GM19328 (cell line): ENCODE results near the gene KRTAP10-4.

ENCODE experiments used
- ATAC-seq: cut with Tn5 transposase; IDR thresholded peaks from one replicate; pipeline ENCODE4 v1.9.1; 2021; ENCODE audit warnings: mild to moderate bottlenecking, moderate library complexity; ENCODE audit not compliant: unreplicated experiment

The KRTAP10-4 gene

DNA sequence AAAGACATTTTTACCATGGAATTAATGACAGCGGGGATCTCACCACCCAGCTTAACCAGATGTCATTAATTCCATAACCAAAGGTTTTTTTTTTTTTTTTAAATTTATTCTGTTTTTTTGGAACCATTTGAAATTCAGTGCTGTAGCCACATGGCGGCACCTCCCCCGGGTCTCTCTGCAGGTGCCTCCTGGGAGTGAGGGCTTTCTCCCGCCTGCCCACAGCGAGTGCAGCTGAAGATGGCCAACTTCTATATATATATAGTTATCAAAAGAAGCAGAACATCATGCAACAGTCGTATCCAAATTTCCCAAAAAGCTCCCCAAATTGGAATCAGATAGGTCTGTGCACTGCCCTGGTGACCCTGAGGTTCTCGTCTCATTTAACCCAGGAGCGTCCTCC is 41.9 kb downstream of the KRTAP10-4 start:
- ATAC-seq, result no peak

- ATAC-seq, result no peak
These were observed 42.5 kb downstream of the KRTAP10-4 start for GRCh38 chr21:44615911-44616590.

DNA sequence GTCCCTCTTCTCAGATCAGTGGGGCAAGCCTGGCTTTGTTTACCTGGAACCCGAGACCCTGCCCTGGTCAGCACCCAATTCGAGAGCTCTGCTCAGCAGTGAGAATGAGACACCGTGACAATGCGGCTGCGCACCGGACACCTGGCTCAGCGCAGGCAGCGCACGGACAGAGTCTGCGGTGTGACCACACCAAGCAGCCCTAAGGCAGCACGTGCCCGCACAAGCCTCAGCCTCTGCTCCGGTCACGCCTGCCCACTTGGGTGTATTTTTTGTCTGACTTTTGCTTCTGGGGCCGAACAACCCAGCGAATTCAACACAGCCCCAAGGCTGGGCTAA is 43.0 kb downstream of the KRTAP10-4 start:
- no peak for ATAC-seq

GRCh38 chr21:44617071-44617501 is 43.6 kb downstream of the KRTAP10-4 start:
- ATAC-seq, result no peak

GRCh38 chr21:44618504-44618903 is 45.0 kb downstream of the KRTAP10-4 start:
- no peak for ATAC-seq

- no peak for ATAC-seq
These were observed 45.4 kb downstream of the KRTAP10-4 start for GRCh38 chr21:44618909-44619308.

DNA sequence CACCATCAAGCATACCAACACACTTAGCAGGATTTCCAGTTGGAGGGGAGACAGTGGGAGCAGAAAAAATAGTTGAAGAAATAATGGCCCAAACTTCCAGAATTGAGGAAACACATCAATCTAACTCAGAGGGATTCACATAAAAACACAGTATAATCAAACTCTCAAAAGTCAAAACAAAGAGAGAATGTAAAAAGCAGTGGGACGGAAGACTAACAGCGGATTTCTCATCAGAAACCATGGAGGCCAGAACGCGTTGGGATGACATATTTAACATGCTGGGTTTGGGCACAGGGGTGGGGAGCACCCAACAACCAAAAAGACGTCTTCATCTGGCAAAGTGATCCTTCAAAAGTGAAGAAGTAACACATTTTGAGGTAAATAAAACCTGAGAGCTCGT is 46.4 kb downstream of the KRTAP10-4 start:
- no peak for ATAC-seq

DNA sequence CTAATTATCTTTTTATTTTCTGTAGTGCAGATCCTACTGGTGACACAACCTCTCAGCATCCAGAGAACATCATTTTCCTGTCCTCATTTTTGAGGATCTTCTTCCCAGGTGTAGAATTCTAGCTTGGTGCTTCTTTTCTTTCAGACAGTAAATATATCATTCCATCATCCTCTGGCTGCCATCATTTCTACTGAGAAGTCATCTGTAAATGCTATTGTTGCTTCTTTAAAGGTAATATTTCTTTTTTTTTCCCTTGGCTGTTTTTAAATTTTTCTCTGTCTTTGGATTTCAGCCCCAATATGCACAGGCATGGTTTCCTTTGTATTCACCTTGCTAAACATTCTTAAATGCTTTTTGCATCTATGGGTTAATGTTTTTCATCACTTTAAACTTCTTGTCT is 50.0 kb downstream of the KRTAP10-4 start:
- no peak for ATAC-seq
